Stimulated activated CD8-positive, alpha-beta memory T cell treated with anti-CD3 and anti-CD28 coated beads, Interleukin-15, amount 100 ng/mL, for 1 hour (primary cell): ENCODE data around the gene AIMP1.
"Not testable (repeated sequence)": the region's sequence is repeated elsewhere in the genome, so short reads cannot be mapped to it uniquely, and the experiment has no call there.

Source experiments
- DNase-seq: peaks from one replicate; pipeline ENCODE4 v3.0.0-alpha.2; 2020; ENCODE audit warnings: low read depth

The AIMP1 gene

DNA sequence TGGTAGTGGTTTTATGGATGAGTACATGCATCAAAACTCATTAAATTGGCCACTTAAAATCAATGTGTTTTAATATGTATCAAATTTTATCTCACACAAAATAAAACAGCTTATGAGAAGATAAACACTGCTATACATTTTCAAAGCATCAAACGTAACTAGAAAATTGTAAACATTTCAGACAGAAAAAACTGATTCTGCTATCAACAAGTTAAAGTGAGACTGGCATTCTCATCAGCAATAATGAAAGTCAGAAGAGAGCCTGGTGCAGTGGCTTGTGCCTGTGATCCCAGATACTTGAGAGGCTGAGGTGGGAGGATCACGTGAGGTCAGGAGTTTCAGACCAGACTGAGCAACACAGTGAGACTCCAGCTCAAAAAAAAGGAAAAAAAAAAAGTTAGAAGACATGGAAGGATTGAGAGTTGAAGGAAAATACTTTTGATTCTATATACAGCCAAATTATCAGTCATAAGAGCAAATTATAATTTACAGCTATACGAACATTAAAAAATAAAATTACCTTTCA, 3.3 kb upstream of the AIMP1 start:
- no peak for DNase-seq

DNA sequence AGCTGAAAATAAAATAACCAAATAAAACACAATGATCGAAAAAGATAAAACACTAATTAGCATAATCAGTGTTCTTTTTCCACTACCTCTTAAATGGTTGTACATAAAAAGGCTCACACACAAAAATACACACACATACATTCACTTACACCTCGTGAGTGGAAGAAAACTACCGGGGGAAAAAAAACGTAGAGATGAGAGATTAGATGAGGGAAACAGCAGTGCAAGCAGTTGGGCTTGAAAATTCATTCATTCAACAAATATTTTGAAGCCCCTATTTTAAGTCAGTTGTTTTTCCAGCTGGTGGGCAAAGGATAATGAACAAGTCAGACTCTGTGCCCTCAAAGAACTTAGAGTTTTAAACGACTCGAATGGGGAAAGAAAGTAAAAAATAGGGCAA, 1.4 kb upstream of the AIMP1 start:
- DNase-seq: no peak

DNA sequence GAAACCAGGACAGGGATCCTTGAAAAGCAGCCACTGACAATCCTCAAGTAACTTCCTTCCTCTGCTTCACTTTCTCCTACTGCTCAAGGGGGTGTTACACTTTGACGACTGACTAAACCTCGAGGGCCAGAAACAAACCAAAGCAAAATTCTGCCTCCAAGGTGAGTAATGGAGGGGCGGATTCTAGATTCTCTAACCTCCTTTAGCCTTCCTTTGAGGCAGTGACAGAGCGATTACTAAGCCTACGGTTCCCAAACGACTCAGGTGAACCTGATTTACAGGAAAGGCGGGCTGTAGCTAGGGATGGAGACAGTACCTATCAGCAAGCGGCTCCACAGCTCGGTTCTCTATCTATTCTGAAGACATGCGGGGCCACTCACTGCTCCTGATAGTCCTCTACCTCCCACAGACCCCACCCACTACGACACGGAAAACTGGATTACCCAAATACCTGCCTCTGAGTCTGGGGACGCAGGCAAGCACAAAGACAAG, 828 bp upstream of the AIMP1 start:
- no peak for DNase-seq

DNA sequence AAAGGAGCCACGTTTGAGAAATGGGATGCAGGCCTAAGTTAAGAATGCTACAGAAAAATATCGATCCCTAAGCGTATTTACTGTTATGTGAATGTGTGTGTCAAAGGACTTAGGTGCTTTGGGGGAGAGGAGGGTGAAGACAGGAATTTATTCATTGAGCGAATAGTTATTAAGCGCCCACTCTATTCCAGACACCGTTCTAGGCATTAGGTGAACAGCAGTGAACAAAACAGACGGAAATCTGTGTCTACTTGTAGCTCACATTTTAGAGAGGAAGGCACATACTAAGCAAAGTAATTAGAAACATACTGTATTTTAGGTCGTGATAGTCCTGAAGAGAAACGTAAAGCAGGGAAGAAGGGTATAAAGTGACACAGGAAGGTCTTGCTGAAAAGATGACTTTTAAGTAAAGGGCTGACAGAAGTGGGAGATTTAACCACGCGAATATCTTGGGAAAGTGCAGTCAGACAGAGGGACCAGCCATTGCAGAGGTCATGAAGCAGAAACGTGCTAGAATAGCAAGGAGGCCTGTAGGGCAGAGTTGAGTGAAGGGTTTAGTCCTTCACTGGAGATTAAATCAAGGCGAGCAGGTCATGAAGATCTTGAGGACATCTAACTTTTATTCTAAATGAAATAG, 541 bp downstream of the AIMP1 start:
- DNase-seq: no peak

DNA sequence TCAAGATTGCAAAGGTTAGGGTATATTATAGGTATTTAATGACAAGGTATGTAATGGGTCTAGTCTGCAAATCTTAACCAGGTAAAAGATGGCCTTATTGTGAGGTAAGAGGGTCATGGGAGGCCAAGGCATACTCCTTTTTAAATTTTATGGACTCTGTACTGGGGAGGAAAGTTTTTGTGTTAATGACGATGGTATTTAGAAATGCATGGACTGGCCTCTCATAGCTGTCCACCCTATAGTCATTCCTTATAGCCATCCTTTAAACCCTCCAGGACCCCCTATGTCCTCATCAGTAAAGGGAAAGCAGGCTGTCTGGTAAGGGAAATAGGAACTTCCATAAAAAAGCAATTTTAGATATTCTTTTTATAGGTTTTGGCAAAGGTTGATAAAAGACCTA, 1.5 kb downstream of the AIMP1 start:
- DNase-seq: no peak

DNA sequence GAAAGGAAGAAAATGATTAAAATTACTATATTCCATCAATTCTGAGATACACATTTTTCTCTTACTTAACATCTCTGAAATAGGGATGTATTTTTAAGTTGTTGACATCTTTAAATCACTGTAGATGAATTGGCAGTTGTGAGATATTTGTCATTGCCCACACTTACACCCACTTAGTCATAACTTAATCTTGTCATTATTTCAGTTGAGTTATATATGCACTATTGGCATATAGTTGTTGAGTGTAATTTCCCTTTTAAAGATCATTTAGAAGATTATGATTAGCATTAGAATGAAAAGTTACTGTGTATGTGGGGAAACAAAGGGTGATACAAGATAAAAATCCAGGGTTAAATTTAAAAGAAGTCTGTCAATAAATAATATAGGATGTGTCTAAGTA, 2.2 kb downstream of the AIMP1 start:
- no peak for DNase-seq

DNA sequence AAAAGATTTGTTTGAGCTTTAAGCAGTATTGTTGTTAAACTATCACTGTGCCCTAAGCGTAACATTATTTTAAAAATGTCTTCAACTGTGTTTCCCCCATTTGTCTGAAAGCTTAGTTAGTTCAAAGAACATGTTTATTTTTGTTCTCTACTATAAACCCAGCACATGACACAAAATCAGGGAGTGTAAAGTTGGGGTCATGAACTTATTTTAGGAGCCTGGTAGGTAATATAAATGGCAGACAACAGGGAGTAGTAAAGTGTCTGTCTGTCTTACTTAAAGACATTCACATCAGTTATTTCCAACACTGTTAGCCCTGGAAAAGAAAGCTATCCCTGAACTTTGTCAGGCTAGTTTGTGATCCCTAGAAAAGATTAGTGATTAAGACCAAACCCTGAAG, 3.9 kb downstream of the AIMP1 start:
- DNase-seq: no peak

DNA sequence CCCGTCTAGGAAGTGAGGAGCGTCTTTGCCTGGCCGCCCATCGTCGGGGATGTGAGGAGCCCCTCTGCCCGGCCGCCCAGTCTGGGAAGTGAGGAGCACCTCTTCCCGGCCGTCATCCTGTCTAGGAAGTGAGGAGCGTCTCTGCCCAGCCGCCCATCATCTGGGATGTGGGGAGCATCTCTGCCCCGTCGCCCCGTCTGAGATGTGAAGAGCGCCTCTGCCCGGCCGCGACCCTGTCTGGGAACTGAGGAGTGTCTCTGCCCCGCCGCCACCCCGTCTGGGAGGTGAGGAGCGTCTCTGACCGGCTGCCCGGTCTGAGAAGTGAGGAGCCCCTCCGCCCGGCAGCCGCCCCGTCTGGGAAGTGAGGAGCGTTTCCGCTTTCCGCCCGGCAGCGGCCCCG, 4.8 kb downstream of the AIMP1 start:
- DNase-seq: not testable (repeated sequence)

DNA sequence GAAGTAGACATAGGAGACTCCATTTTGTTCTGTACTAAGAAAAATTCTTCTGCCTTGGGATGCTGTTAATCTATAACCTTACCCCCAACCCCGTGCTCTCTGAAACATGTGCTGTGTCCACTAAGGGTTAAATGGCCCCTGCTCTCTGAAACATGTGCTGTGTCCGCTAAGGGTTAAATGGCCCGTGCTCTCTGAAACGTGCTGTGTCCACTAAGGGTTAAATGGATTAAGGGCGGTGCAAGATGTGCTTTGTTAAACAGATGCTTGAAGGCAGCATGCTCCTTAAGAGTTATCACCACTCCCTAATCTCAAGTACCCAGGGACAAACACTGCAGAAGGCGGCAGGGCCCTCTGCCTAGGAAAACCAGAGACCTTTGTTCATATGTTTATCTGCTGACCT, 5.5 kb downstream of the AIMP1 start:
- not testable (repeated sequence) for DNase-seq

DNA sequence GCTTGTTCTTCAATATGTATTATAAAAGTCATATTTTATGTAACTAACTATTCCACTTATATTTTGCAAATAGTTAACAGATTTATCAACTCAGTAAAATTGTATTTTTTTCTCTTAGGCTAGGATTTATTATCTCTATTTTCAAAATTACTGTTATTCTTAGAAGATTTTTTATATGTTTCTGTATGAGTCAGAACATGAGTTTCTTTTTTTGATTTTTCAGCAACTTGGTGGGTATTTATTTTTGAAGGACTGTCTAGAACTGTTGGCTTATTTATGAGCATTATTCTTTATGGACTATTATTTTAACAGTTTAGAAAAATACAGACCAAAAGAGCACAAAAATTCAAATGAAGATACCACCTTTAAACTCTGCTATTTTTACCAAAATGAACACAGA, 6.8 kb downstream of the AIMP1 start:
- DNase-seq: no peak

DNA sequence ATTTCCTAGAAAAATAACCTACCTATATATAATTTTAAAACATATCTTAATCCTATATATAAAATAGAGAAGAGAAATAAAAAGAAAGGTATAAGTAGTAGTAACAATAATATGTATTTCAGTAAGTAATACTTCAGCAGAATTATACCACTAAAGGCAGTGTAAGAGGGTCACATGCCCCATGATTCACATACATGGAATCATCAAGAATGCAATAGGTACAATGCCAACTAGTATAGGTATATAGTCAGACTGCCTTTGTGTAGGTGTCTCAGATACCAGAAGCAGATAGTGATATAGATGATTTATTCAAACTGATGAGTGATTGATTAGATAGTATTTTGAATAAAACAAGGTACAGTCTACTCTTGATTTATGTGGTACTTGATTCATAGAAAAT, 9.4 kb downstream of the AIMP1 start:
- DNase-seq: no peak

DNA sequence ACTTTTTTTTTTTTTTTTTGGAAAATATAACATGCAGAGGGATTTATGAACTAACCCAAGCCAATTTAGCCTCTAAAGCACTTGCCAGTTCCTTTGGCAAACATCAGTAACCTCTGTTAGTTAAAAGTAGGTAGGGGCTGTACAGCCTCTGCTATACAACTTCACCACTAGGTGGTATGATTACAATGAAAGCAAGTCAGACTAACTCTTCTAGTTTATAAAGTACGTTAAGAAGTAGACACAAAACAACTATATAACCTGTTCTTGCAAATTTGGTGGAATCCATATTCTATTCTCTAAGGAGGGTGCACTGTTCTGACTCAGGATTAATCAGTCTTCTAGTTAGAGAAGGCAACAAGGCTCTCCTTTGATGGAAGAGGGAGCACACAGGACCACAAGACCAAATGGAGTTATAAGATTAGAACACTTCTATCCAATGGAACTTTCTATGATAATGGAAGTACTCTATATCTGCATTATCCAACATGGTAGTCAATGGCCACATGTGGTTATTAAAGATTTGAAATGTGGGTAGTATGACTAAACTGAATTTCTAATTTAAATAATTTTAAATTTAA, 12.8 kb downstream of the AIMP1 start:
- no peak for DNase-seq

DNA sequence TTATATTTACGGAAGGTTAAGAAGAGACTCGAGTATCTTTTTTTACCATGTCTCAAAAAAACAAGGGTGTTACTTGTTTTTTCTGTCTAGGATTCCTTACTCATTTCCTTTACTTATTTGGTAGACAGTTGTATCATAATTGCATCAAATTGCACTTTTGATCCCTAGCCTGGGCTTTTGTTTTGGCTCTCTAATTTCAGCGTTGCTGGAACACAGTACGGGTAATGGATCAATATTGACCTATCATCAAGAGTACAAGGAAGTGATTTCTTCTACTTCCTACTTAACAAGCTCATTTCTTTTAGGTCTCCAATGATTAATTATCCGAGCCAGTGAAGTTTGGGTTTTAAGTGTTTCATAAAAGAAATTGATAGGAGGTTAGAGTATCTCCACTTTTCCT, 16.8 kb downstream of the AIMP1 start:
- no peak for DNase-seq

DNA sequence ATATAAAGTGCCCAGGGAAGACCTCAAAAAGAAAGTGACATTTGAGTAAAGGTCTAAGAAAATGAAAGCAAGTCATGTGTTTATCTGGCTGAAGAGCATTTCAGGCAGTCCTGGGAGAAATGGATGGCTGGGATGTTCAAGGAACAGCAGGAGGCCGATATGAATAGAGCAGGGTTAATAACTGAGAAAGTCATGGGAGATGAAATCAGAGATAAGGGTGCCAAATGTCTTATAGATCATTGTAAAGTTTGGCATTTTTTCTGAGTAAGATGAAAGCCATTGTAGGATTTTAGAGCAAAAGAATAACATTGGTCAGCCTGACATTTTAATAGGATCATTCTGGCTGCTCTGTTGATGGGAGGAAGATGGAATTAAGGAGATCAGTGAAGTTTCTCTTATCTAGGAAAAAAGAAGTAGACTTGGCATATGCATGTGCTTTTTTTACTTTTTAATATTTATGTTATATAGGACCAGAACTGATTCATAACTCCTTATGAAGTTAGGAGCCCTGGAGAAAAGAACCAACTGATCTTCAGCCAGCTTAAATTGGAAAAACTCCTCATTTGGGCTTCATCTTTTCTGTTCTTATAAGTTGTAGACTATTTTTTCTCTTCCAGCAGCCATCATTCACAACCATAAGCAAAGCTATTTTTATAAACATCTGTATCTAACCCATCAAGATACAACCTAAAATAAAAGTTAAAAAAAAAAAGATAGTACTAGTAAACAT, 18.6 kb downstream of the AIMP1 start:
- no peak for DNase-seq

DNA sequence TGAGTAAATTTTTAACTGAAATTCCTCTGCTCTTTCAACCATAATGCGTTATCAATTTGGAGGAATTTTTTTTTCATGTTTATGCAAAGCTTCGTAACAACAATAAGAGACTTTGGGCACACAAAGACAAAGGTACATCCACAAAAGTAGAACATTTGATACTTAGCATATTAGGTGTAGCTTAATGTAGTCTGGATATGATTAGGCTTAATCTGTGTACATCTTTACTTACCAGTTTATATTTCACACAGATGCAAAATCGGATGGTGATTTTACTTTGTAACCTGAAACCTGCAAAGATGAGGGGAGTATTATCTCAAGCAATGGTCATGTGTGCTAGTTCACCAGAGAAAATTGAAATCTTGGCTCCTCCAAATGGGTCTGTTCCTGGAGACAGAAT, 20.3 kb downstream of the AIMP1 start:
- no peak for DNase-seq

DNA sequence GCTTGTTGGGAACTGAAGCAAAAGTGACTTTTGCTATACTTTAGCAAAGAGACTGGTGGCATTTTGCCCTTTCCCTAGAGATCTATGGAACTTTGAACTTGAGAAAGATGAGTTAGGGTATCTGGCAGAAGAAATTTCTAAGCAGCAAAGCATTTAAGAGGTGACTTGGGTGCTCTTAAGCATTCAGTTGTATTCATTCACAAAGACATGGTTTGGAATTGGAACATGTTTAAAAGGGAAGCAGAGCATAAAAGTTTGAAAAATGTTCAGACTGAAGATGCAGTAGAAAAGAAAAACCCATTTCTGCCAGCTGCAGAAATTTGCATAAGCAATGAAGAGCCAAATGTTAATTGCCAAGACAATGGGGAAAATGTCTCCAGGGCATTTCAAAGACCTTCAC, 21.6 kb downstream of the AIMP1 start:
- DNase-seq: no peak

DNA sequence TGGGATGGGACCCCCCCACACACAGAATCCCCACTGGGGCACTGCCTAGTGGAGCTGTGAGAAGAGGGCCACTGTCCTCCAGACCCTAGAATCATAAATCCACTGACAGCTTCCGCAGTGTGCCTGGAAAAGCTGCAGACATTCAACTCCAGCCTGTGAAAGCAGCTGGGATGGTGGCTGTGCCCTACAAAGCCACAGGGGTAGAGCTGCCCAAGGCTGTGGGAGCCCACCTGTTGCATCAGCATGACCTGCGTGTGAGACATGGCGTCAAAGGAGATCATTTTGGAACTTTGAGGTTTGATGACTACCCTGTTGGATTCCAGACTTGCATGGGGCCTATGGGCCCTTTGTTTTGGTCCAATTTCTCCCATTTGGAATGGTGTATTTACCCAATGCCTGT, 22.3 kb downstream of the AIMP1 start:
- no peak for DNase-seq

DNA sequence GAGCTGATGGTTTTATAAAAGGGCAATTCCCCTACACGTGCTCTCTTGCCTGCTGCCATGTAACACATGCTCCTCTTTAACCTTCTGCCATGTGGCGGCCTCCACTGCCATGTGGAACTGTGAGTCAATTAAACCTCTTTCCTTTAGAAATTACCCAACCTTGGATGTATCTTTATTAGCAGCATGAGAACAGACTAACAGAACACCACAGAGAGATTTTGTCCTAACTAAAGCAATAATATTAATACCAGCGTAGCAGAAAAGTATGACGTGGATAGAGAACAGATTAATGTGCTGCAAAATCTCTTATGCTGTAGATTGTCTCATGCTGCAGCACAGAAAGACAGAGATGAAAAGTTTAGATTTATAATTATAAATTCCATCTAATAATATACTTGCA, 23.1 kb downstream of the AIMP1 start:
- no peak for DNase-seq

DNA sequence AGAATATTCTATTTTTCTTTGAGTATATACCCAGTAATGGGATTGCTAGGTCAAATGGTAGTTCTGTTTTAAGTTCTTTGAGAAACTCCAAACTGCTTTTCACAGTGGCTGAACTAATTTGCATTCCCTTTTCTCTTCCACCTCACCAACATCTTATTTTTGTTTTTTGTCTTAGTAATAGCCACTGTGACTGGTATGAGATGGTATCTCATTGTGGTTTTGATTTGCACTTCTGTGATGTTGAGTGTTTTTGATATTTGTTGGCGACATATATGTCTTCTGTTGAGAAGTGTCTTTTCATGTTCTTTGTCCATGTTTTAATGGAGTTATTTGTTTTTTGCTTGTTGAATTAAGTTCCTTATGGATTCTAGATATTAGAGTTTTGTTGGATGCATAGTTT, 24.4 kb downstream of the AIMP1 start:
- DNase-seq: no peak

DNA sequence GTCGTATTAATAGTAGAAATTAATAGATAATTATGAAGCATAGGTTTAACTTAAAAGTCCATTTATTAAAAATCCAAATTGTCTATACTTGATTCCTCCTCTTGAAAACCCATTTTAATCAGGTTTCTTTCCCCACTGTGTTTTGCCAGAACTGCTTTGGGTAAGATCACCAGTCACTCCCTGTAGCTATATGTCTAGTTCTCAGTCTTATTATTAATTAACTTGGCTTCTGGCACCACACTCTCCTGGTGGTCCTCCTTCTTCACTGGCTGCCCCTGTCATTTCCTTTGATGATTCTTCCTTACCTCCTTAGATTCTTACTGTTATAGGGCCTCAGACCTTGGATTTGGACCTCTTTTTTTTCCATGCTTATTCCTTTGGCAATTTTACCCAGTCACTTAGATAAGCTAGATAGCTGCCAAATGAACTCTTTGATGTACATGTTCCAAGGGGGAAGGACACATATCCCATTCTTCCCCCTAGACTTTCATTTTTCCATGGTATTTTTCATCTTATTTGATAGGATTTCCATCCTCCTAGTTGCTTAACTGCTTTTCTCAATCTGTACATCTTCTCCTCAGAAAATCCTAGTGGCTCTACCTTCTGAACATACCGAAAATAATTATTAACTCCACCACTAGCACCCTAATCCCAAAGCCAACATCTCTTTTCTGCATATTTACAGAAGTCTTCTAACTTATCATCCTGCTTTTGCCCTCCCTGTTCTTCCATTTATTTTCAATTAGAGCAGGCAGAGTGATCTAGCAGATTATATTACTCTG, 27.7 kb downstream of the AIMP1 start:
- DNase-seq: no peak

DNA sequence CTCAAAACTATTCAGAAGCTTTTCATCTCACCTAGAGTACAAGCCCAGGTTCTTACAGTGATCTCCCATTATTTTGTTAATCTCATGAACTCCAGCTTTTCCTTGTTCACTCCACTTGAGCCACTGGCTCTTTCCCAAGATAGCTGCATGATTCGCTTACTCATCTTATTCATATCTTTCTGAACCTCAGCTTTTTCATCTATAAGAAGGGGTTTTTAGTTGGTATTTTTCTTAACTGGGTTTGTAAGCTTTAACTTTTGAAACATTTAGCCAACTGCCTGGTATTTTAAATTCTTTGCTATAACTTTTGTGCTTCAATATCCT, 28.3 kb downstream of the AIMP1 start:
- no peak for DNase-seq

DNA sequence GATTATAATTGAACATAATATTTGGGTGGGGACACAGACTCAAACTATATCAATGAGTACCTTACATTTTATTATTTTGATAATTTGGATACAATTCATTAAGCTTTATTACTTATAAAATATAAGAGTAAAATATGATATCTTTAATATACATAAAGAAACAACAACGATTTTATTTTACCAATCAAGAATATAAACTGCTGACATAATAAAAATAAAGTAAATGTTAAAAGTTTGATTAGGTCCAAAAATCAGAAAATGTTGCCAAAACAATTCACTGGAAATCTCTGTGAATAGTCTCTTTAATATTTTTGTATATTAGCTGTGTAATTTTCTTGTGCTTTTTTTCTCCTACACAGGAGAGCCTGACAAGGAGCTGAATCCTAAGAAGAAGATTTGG, 30.8 kb downstream of the AIMP1 start:
- DNase-seq: no peak

DNA sequence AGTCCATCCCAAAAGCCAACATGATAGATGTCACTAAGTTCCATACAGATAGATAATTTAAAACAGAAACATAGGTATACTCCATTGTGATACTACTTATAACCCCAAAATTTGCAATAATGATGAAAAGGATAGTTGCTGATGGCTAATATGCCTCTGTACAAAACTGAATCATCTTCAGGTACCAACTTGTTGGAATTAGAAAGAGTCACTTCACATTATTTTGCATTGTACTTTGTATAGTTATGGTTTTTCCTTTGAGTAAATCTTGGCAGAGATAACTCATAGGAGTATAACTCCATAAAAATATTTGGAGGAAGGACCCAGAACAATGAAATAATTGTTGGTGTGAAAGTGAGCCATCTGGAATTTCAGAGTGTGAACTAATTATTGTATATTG, 34.7 kb downstream of the AIMP1 start:
- no peak for DNase-seq
